Upper lobe of right lung (tissue), 1 donor: ENCODE measurements around the gene CDS1. TPM values are rescaled to one million over a fixed set of nuclear protein-coding genes. Genes with fewer than 3 reads are reported as not detected.
A peak's percentile ranks its signal among the peaks of the same experiment; 100 is the strongest.
"Not testable (repeated sequence)": the region's sequence is repeated elsewhere in the genome, so short reads cannot be mapped to it uniquely, and the experiment has no call there.

Source experiments
- ATAC-seq: fragments of 200-7000 bp; cut with Tn5 transposase; one replicate; pipeline ENCODE4 v1.9.1; 2020; ENCODE audit warnings: mild to moderate bottlenecking, moderate library complexity
- DNase-seq: peaks from one replicate; pipeline ENCODE4 v3.0.0-alpha.2; 2020
- H3K27ac ChIP-seq: fragments of 200-600 bp; one replicate; pipeline ENCODE4 v1.8.0; 2022
- H3K27me3 ChIP-seq: fragments of 200-600 bp; one replicate; pipeline ENCODE4 v1.8.0; 2022; ENCODE audit warnings: mild to moderate bottlenecking
- H3K36me3 ChIP-seq: fragments of 200-600 bp; one replicate; pipeline ENCODE4 v1.8.0; 2022
- H3K4me1 ChIP-seq: fragments of 200-600 bp; one replicate; pipeline ENCODE4 v1.8.0; 2022
- H3K4me3 ChIP-seq: fragments of 200-600 bp; one replicate; pipeline ENCODE4 v1.8.0; 2022; ENCODE audit warnings: mild to moderate bottlenecking
- H3K9me3 ChIP-seq: fragments of 200-600 bp; one replicate; pipeline ENCODE4 v1.8.0; 2022
- CTCF ChIP-seq: fragments of 200-600 bp; IDR thresholded peaks from one replicate; pipeline ENCODE4 v1.8.0; 2022; ENCODE audit warnings: antibody characterized with exemption
- intact Hi-C: fragments of 100-400 bp; cut with DNase I; formaldehyde crosslinking; loops from one replicate; pipeline ENCODE4 v1.11.0; 2022
- total RNA-seq: library from RNA; stranded (reverse); fragmentation: NEBNext Ultra II Directional; extraction: Animal tissue kit (Norgen Biotek cat#: 25700); gene quantifications from one replicate; pipeline ENCODE4 v1.2.1, GENCODE V29; 2021
- donor health status: DM: no; HTN: yes; CAD: no; lungs with severe emphysema.

Gene CDS1
- total RNA-seq, 1 donor from 2014 or later, result 25.1 TPM

- no peaks in the 10 kb centered on the region for H3K27me3 ChIP-seq
- no peak for DNase-seq
These were observed 98.8 kb downstream of the CDS1 start for GRCh38 chr4:84681486-84682274.

GRCh38 chr4:84682661-84683060, 99.7 kb downstream of the CDS1 start:
- peak overlapping the region; percentile 25 for H3K27ac ChIP-seq
- peaks cover 34% of the 10 kb centered on the region for H3K4me1 ChIP-seq
- DNase-seq, H3K4me3 ChIP-seq, ATAC-seq, H3K27me3 ChIP-seq, H3K9me3 ChIP-seq, intact Hi-C loops: not testable (repeated sequence)
- peaks cover 73% of the 10 kb centered on the region for H3K36me3 ChIP-seq

More at GRCh38 chr4:84681486-84682274, 98.8 kb downstream of the CDS1 start:
- peaks cover 76% of the 10 kb centered on the region for H3K36me3 ChIP-seq
- H3K9me3 ChIP-seq, result no peaks in the 10 kb centered on the region
- peaks cover 34% of the 10 kb centered on the region for H3K4me1 ChIP-seq
- intact Hi-C loops, result no loop called here
- TF ChIP-seq CTCF, result no peak
- peak overlapping the region; percentile 25 for H3K27ac ChIP-seq
- no peak overlapping the region for H3K4me3 ChIP-seq
- ATAC-seq, result peak; percentile 92

GRCh38 chr4:84683064-84683850, 100.3 kb downstream of the CDS1 start:
- intact Hi-C loops, result no loop called here
- no peak overlapping the region for H3K4me3 ChIP-seq
- ATAC-seq, result peak; percentile 58
- H3K27ac ChIP-seq, result peak overlapping the region; percentile 25
- H3K4me1 ChIP-seq, result peaks cover 34% of the 10 kb centered on the region
- peaks cover 73% of the 10 kb centered on the region for H3K36me3 ChIP-seq
- no peak for TF ChIP-seq CTCF
- DNase-seq, result no peak
- H3K27me3 ChIP-seq, result no peaks in the 10 kb centered on the region
- no peaks in the 10 kb centered on the region for H3K9me3 ChIP-seq

GRCh38 chr4:84684361-84684760, 101.4 kb downstream of the CDS1 start:
- Histone ChIP-seq H3K27ac (no peak overlapping the region), H3K9me3 (no peaks in the 10 kb centered on the region), H3K4me1 (peaks cover 34% of the 10 kb centered on the region), H3K27me3 (no peaks in the 10 kb centered on the region), H3K4me3 (no peak overlapping the region), H3K36me3 (peaks cover 67% of the 10 kb centered on the region)
- intact Hi-C loops, result no loop called here
- ATAC-seq, result no peak
- no peak for DNase-seq
- TF ChIP-seq CTCF, result no peak

GRCh38 chr4:84685105-84685504, 102.2 kb downstream of the CDS1 start:
- H3K9me3 ChIP-seq, result no peaks in the 10 kb centered on the region
- H3K4me3 ChIP-seq, result no peak overlapping the region
- no peak overlapping the region for H3K27ac ChIP-seq
- DNase-seq (no peak), ATAC-seq (no peak)
- TF ChIP-seq CTCF, result no peak
- intact Hi-C loops, result no loop called here
- peaks cover 34% of the 10 kb centered on the region for H3K4me1 ChIP-seq
- peaks cover 66% of the 10 kb centered on the region for H3K36me3 ChIP-seq
- no peaks in the 10 kb centered on the region for H3K27me3 ChIP-seq

- no peak for DNase-seq
- Histone ChIP-seq H3K9me3 (no peaks in the 10 kb centered on the region), H3K36me3 (peaks cover 84% of the 10 kb centered on the region), H3K27ac (no peak overlapping the region), H3K4me3 (no peak overlapping the region), H3K27me3 (no peaks in the 10 kb centered on the region), H3K4me1 (peaks cover 9% of the 10 kb centered on the region)
- intact Hi-C loops, result no loop called here
- no peak for ATAC-seq
- TF ChIP-seq CTCF, result no peak
These were observed 105.7 kb downstream of the CDS1 start for GRCh38 chr4:84688605-84689004.
